GM19395 (cell line): ENCODE measurements around the gene TSEN2.
A peak's percentile ranks its signal among the peaks of the same experiment; 100 is the strongest.
"Not testable (repeated sequence)": the region's sequence is repeated elsewhere in the genome, so short reads cannot be mapped to it uniquely, and the experiment has no call there.

Source experiments
- ATAC-seq: cut with Tn5 transposase; IDR thresholded peaks from one replicate; pipeline ENCODE4 v1.9.1; 2021; ENCODE audit warnings: mild to moderate bottlenecking, moderate library complexity; ENCODE audit not compliant: unreplicated experiment

TSEN2 gene

GRCh38 chr3:12484198-12484982 is at the start of gene TSEN2:
Gene TSEN2 (plus strand): TSS chr3:12484480. CDS start chr3:12489801, 5,321 bp downstream.
- ATAC-seq = peak; percentile 93

- no peak for ATAC-seq
Measured at GRCh38 chr3:12436514-12437220, 47.6 kb upstream of the TSEN2 start.

- no peak for ATAC-seq
Measured at GRCh38 chr3:12437221-12437605, 47.1 kb upstream of the TSEN2 start.

- ATAC-seq = no peak
Measured at GRCh38 chr3:12437861-12438260, 46.4 kb upstream of the TSEN2 start.

GRCh38 chr3:12438318-12438717 is 46.0 kb upstream of the TSEN2 start:
- no peak for ATAC-seq

GRCh38 chr3:12439161-12439940 is 44.9 kb upstream of the TSEN2 start:
- ATAC-seq = no peak

- no peak for ATAC-seq
Measured at GRCh38 chr3:12440927-12441714, 43.2 kb upstream of the TSEN2 start.

GRCh38 chr3:12442654-12443501 is 41.4 kb upstream of the TSEN2 start:
- ATAC-seq = no peak

GRCh38 chr3:12443781-12444522 is 40.3 kb upstream of the TSEN2 start:
- no peak for ATAC-seq

- ATAC-seq = no peak
Measured at GRCh38 chr3:12444582-12445471, 39.5 kb upstream of the TSEN2 start.

GRCh38 chr3:12445523-12446240 is 38.6 kb upstream of the TSEN2 start:
- no peak for ATAC-seq

- ATAC-seq = no peak
Measured at GRCh38 chr3:12446298-12446697, 38.0 kb upstream of the TSEN2 start.

- ATAC-seq = no peak
Measured at GRCh38 chr3:12447075-12447474, 37.2 kb upstream of the TSEN2 start.

GRCh38 chr3:12448404-12449202 is 35.7 kb upstream of the TSEN2 start:
- ATAC-seq = not testable (repeated sequence)

- ATAC-seq = no peak
Measured at GRCh38 chr3:12449889-12450682, 34.2 kb upstream of the TSEN2 start.

- ATAC-seq = no peak
Measured at GRCh38 chr3:12451481-12451880, 32.8 kb upstream of the TSEN2 start.
